KOPT-K1 (cell line): ENCODE data around the gene DCUN1D4.
"Not testable (repeated sequence)": the region's sequence is repeated elsewhere in the genome, so short reads cannot be mapped to it uniquely, and the experiment has no call there.

Experiments used
- H3K27ac ChIP-seq: fragments of 200-600 bp; sonication (generic); 2 replicates; pipeline ENCODE4 v1.5.1; 2016; ENCODE audit warnings: antibody characterized with exemption, mild to moderate bottlenecking, low read depth, low read length; ENCODE audit not compliant: poor library complexity, severe bottlenecking
- H3K36me3 ChIP-seq: fragments of 200-600 bp; sonication (generic); 2 replicates; pipeline ENCODE4 v1.5.1; 2017; ENCODE audit warnings: antibody characterized with exemption, mild to moderate bottlenecking, low read length, moderate library complexity; ENCODE audit not compliant: insufficient read depth
- H3K9me3 ChIP-seq: fragments of 200-600 bp; sonication (generic); 2 replicates; pipeline ENCODE4 v1.5.1; 2017; ENCODE audit warnings: antibody characterized with exemption, low read length, mild to moderate bottlenecking; ENCODE audit not compliant: insufficient read depth, poor library complexity, severe bottlenecking

Gene DCUN1D4

GRCh38 chr4:51867689-51868448 lies 24.9 kb downstream of the DCUN1D4 start:
- Histone ChIP-seq H3K9me3 (no peaks in the 10 kb centered on the region), H3K27ac (no peak overlapping the region), H3K36me3 (peaks cover 43% of the 10 kb centered on the region)

DNA sequence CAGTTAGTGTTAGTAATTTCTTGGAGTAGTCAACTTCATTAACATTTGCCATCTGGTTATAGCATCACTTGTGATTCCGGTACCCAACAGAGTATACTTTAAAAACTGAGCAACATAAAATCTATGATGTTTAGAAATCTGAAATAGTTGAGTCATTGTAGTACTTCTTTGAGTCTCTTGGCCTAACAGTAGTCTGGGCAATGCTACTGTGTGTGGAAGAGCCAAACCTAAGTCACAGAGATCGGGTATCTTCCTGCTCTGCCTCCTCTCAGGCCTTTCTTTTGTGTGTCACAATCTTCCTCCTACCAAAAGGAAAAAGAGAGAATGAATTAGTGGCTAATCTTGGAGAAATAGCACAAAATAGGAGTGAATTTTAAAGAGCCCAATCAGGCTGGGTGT lies 25.5 kb downstream of the DCUN1D4 start:
- Histone ChIP-seq H3K36me3 (peaks cover 43% of the 10 kb centered on the region), H3K27ac (no peak overlapping the region)

DNA sequence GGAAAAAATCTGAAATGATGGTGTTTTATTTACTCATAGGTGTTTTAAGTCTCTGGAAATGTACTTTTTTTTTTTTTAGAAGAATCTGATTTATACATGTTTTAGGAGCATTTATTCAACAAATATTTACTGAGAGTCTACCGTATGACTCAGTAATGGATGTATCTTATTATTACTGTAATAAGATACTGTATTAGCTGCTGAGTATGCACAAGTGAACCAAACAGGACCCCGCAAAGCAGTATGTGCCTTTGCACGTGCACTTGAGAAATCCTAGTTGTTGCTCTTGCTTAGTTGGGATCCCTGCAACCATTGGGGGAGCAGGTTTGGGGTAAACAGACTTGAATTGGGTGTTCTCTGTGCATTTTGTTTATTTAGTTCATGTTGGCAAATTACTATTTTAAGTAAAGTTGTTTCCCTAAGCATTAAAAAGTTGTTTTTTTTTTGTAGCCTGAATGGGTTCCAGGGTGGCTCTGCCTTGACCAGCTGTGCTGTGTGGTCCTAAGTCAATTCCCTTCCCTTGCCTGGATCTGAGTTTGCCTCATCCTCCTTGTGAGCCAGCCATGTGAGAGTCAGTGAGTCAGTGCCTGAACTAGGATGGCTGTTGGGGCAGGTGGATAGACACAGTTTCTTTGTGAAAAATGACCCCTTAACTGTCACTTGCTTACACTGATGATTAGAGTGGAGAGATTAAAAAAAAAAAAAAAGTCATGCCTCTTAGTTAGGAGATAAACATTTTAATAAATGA lies 27.7 kb downstream of the DCUN1D4 start:
- peaks cover 36% of the 10 kb centered on the region for H3K36me3 ChIP-seq
- H3K27ac ChIP-seq: no peak overlapping the region
- H3K9me3 ChIP-seq: no peaks in the 10 kb centered on the region

More for the DNA sequence above, 25.5 kb downstream of the DCUN1D4 start:
- H3K9me3 ChIP-seq: no peaks in the 10 kb centered on the region

GRCh38 chr4:51872283-51872997 lies 29.5 kb downstream of the DCUN1D4 start:
- Histone ChIP-seq H3K9me3 (no peaks in the 10 kb centered on the region), H3K36me3 (peaks cover 32% of the 10 kb centered on the region), H3K27ac (no peak overlapping the region)

DNA sequence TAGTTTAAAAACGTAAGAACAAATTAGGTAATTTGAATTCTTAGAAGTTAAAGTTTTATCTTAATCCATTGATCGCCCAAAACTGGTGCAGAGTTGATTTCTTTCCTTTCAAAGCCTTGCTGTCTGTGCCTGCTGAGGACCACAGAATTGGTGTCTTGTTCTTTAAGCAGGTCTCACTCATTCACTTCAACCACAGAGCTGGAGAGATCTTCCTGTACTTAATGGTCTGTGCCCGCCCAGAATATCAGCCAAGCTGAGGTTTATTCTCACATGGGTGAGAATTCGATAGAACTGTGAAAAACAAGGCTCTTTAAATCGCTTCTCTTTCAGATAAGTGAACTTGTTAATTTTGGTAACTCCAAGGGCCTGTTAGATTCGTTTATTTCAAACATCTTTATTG lies 31.6 kb downstream of the DCUN1D4 start:
- Histone ChIP-seq H3K27ac (no peak overlapping the region), H3K36me3 (peaks cover 26% of the 10 kb centered on the region), H3K9me3 (no peaks in the 10 kb centered on the region)

GRCh38 chr4:51878431-51878830 lies 35.5 kb downstream of the DCUN1D4 start:
- H3K36me3 ChIP-seq: peaks cover 28% of the 10 kb centered on the region
- H3K9me3 ChIP-seq: no peaks in the 10 kb centered on the region
- H3K27ac ChIP-seq: no peak overlapping the region

DNA sequence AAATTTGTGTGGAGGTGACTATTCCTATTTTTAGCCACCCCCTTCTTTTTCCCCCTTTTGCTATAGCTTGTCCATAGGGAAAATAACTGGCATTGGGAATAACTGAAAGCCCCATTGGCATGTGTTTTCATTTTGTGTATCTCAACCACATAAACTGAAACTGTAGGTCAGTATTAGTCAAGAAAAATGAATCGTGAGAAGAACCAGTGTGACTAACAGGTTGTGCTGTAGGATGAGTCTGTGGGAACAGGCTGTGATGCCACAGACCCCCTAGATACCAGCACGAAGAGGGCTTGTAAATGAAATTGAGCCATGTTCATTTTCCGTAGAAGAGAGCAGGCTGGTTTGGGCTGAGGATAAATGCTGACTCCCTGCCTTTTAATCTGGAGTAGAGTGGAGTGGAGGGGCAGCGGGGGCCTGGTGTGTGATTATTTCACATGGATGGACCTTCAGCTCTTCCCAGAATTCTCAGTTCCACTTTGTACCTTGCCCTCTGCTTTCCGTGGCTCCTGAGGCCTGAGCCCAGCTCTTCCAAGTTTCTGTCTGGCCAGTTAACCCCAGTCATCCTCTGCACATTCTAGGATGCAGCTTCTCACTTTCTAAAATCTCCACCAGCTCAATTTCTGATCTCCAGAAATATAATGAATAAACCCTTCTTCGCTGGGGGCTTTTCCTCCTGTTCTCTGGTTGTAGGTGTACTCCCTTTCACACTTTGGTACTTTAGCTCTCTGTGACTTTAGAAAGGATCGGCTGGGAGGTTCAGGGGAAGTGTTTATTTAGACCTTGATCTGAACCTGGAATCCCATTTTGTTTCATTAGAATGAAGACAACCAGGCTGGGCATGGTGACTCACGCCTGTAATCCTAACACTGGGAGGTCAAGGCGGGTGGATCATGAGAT lies 37.3 kb downstream of the DCUN1D4 start:
- no peaks in the 10 kb centered on the region for H3K9me3 ChIP-seq
- H3K36me3 ChIP-seq: peaks cover 20% of the 10 kb centered on the region
- no peak overlapping the region for H3K27ac ChIP-seq

DNA sequence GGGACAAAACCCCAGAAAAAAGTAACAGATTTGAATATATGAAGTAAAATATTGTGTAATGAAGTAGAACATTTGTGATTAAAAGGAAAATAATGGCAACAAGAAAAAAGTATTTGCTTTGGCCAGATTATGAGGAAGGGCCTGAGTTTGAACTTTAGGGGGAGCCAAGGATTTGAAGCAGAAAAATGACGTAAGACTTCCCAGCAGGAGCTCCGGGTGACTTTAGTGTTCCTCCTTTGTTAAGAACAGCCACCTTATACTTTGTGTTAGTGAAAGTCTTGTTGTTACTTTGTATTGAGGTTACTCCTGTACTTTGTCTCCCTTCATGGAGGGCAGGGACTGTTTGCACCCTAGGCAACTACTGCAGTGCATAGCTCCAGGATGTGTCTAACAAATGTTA lies 41.1 kb downstream of the DCUN1D4 start:
- H3K36me3 ChIP-seq: peaks cover 25% of the 10 kb centered on the region
- no peak overlapping the region for H3K27ac ChIP-seq
- H3K9me3 ChIP-seq: no peaks in the 10 kb centered on the region

- Histone ChIP-seq H3K9me3 (no peaks in the 10 kb centered on the region), H3K27ac (no peak overlapping the region), H3K36me3 (peaks cover 25% of the 10 kb centered on the region)
Observed at GRCh38 chr4:51884606-51885005, 41.7 kb downstream of the DCUN1D4 start.

GRCh38 chr4:51885363-51885762 lies 42.4 kb downstream of the DCUN1D4 start:
- no peaks in the 10 kb centered on the region for H3K9me3 ChIP-seq
- peaks cover 20% of the 10 kb centered on the region for H3K36me3 ChIP-seq
- H3K27ac ChIP-seq: no peak overlapping the region

DNA sequence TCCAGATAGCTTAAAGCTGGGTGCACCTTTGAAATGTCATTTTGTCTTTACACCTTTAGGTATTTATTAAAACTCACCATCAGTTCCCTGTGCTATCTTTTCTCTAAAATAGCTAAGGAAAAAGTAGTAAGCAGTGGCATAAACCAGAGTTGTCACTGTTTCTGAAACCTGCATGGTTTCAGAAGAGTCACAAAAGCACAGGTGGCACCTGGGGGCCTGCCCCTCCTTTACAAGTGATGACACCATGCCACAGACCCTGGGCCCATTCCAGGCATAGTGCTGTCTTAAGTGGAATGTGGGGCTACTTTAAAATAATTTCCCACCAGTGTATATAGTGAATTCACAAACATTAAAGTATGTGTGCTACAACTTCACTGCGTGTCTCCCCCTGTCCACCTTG lies 47.8 kb downstream of the DCUN1D4 start:
- no peak overlapping the region for H3K27ac ChIP-seq
- H3K36me3 ChIP-seq: peaks cover 30% of the 10 kb centered on the region; the same call in 1 of the 2 replicates
- no peaks in the 10 kb centered on the region for H3K9me3 ChIP-seq

GRCh38 chr4:51893402-51893801 lies 50.4 kb downstream of the DCUN1D4 start:
- not testable (repeated sequence) for H3K9me3 ChIP-seq, H3K27ac ChIP-seq
- peaks cover 26% of the 10 kb centered on the region; the same call in 1 of the 2 replicates for H3K36me3 ChIP-seq

DNA sequence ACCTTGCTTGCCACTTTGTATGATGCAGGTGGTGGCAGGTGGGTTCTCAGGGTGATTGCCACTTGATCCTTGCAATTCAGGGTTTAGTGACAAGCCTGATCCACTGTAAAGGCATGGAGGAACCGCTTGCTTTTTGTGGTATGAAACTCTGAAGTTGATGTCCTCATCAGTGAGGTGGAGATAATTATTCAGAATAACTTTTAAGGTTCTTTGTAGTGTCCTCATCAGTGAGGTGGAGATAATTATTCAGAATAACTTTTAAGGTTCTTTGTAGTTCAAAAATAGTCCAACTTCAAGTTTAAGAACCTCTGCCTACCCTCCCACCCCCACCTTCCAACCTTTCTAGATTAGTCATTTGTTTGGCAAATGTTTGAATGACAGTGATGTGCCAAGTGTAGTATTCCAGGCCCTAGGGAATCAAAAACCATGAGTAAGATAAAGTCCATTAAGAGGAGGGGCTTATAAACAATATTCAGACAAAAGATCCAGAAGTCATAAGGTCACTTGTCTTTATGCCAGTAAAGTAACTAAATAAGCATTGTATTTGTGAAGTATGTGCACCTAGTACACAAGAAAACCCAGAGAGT lies 51.2 kb downstream of the DCUN1D4 start:
- Histone ChIP-seq H3K27ac (no peak overlapping the region), H3K9me3 (no peaks in the 10 kb centered on the region), H3K36me3 (peaks cover 26% of the 10 kb centered on the region; the same call in 1 of the 2 replicates)

DNA sequence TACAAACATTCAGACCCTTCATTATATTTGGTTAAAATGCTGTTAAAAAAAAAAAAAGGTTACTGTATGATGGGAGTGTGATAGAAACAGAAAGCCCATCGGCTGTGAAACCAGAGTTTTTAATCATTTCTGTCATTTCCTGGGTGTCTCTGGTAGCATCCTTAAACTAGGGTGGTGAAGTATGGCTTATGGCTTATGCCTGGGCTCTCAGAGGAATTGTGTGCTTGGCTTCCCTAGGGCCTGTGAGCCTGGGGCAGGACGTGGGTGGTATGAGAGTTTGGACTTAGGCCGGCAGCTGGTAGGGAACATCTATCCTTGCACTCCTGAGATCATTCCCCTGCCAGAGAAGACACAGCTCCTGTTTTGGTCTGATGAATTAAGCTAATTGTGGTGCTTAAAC lies 52.2 kb downstream of the DCUN1D4 start:
- Histone ChIP-seq H3K36me3 (peaks cover 34% of the 10 kb centered on the region), H3K9me3 (no peaks in the 10 kb centered on the region), H3K27ac (no peak overlapping the region)
